ENCODE results near the gene PRPF6. TPM values are rescaled to one million over a fixed set of nuclear protein-coding genes. Genes with fewer than 3 reads are reported as not detected.

The PRPF6 gene
- total and polyA plus RNA-seq, 2 of the 13 experiments (the other 11 are each of a cell fraction or from before 2014, with no cell fraction given) = 63.7 to 101 TPM

- TF ChIP-seq, protein P1, sequence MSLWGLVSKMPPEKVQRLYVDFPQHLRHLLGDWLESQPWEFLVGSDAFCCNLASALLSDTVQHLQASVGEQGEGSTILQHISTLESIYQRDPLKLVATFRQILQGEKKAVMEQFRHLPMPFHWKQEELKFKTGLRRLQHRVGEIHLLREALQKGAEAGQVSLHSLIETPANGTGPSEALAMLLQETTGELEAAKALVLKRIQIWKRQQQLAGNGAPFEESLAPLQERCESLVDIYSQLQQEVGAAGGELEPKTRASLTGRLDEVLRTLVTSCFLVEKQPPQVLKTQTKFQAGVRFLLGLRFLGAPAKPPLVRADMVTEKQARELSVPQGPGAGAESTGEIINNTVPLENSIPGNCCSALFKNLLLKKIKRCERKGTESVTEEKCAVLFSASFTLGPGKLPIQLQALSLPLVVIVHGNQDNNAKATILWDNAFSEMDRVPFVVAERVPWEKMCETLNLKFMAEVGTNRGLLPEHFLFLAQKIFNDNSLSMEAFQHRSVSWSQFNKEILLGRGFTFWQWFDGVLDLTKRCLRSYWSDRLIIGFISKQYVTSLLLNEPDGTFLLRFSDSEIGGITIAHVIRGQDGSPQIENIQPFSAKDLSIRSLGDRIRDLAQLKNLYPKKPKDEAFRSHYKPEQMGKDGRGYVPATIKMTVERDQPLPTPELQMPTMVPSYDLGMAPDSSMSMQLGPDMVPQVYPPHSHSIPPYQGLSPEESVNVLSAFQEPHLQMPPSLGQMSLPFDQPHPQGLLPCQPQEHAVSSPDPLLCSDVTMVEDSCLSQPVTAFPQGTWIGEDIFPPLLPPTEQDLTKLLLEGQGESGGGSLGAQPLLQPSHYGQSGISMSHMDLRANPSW (CRISPR knock-in tag; IDR thresholded peaks at IDR 0.05; ENCODE audit: borderline replicate concordance) = no peak; the same call in 1 of the 2 replicates
- TF ChIP-seq SP1 (IDR thresholded peaks at IDR 0.05) (no peak), SP1 (CRISPR knock-in tag; IDR thresholded peaks at IDR 0.05) (no peak), ZNF512 (CRISPR knock-in tag; IDR thresholded peaks at IDR 0.05) (no peak), ESRRA (CRISPR knock-in tag; IDR thresholded peaks at IDR 0.05; ENCODE audit: low read depth) (no peak), JDP2 (CRISPR knock-in tag; IDR thresholded peaks at IDR 0.05; ENCODE audit: borderline replicate concordance) (no peak), XBP1 (CRISPR knock-in tag; IDR thresholded peaks at IDR 0.05) (no peak), ZNF776 (CRISPR knock-in tag; IDR thresholded peaks at IDR 0.05) (no peak), ZFAT (CRISPR knock-in tag; conservative IDR thresholded peaks at IDR 0.05) (no peak), ZNF564 (CRISPR knock-in tag; IDR thresholded peaks at IDR 0.05) (no peak), ZNF547 (CRISPR knock-in tag; IDR thresholded peaks at IDR 0.05) (no peak), MAFK (conservative IDR thresholded peaks at IDR 0.05 in 1 of 2, IDR thresholded peaks at IDR 0.05 in 1 of 2; ENCODE audit: low read length in 2 of 2) (no peak), CCAR2 (optimal IDR thresholded peaks at IDR 0.05; ENCODE audit: low read depth, low read length) (no peak), ZNF331 (CRISPR knock-in tag; IDR thresholded peaks at IDR 0.05) (peak; percentile 16; the same call in 1 of the 2 replicates), TMF1 (CRISPR knock-in tag; IDR thresholded peaks at IDR 0.05; ENCODE audit: low read depth) (no peak), MEIS1 (CRISPR knock-in tag; IDR thresholded peaks at IDR 0.05; ENCODE audit: borderline replicate concordance) (no peak; the same call in 1 of the 2 replicates), KLF11 (CRISPR knock-in tag; IDR thresholded peaks at IDR 0.05) (peak; percentile 29; the same call in 1 of the 2 replicates), PRDM10 (CRISPR knock-in tag; IDR thresholded peaks at IDR 0.05; ENCODE audit: low read depth) (peak; percentile 63; the same call in 1 of the 2 replicates)
- TF ChIP-seq, protein P2, sequence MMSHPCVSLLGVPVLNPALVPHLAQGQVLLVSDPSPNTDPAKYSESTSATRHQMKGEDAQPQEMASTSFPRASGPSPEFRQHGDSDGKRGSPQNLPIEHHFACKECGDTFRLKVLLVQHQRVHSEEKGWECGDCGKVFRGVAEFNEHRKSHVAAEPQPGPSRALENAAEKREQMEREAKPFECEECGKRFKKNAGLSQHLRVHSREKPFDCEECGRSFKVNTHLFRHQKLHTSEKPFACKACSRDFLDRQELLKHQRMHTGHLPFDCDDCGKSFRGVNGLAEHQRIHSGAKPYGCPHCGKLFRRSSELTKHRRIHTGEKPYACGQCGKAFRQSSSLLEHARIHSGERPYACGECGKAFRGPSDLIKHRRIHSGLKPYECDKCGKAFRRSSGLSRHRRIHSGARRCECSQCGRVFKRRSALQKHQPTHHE (CRISPR knock-in tag; IDR thresholded peaks at IDR 0.05; ENCODE audit: borderline replicate concordance) = no peak
- TF ChIP-seq, protein P3, sequence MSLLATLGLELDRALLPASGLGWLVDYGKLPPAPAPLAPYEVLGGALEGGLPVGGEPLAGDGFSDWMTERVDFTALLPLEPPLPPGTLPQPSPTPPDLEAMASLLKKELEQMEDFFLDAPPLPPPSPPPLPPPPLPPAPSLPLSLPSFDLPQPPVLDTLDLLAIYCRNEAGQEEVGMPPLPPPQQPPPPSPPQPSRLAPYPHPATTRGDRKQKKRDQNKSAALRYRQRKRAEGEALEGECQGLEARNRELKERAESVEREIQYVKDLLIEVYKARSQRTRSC (CRISPR knock-in tag; IDR thresholded peaks at IDR 0.05; ENCODE audit: low read depth) = peak; percentile 17; the same call in 1 of the 2 replicates
- TF ChIP-seq, protein P4, sequence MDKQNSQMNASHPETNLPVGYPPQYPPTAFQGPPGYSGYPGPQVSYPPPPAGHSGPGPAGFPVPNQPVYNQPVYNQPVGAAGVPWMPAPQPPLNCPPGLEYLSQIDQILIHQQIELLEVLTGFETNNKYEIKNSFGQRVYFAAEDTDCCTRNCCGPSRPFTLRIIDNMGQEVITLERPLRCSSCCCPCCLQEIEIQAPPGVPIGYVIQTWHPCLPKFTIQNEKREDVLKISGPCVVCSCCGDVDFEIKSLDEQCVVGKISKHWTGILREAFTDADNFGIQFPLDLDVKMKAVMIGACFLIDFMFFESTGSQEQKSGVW (CRISPR knock-in tag; IDR thresholded peaks at IDR 0.05; ENCODE audit: borderline replicate concordance) = no peak
Observed at GRCh38 chr20:64056639-64056888, 75.6 kb downstream of the PRPF6 start (continued).

Measured in HepG2 (cell line).